ENCODE data around the gene SH3GL2.

Gene SH3GL2

DNA sequence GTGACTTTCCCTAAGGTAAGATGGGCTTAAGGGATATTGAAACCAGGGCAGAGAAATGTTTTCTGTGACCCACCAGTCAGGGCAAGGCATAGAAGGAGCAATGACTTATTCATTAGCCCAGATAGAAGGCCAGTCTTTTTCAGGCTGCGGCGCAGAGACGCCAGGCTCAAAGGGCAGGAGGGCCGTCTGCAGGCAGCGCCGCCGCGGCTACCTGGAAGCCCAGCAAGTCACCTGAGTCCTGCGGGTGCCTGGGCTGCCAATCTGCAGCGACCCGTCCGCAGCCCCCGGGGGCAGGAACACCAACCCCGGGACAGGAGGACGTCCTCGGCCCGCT lies 322 bp upstream of the SH3GL2 start:
- H3K27me3 ChIP-seq: peaks cover 0 to 45% of the 10 kb centered on the region in 2 donors
- no peaks in the 10 kb centered on the region for H3K36me3 ChIP-seq
- H3K9me3 ChIP-seq: no peaks in the 10 kb centered on the region
- TF ChIP-seq, protein P1, sequence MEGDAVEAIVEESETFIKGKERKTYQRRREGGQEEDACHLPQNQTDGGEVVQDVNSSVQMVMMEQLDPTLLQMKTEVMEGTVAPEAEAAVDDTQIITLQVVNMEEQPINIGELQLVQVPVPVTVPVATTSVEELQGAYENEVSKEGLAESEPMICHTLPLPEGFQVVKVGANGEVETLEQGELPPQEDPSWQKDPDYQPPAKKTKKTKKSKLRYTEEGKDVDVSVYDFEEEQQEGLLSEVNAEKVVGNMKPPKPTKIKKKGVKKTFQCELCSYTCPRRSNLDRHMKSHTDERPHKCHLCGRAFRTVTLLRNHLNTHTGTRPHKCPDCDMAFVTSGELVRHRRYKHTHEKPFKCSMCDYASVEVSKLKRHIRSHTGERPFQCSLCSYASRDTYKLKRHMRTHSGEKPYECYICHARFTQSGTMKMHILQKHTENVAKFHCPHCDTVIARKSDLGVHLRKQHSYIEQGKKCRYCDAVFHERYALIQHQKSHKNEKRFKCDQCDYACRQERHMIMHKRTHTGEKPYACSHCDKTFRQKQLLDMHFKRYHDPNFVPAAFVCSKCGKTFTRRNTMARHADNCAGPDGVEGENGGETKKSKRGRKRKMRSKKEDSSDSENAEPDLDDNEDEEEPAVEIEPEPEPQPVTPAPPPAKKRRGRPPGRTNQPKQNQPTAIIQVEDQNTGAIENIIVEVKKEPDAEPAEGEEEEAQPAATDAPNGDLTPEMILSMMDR (IDR thresholded peaks at IDR 0.05): no peak
- peak overlapping the region; percentile 38 to 56 for H3K4me3 ChIP-seq
- no peak for DNase-seq
- no peak overlapping the region for H3K27ac ChIP-seq
- H3K4me1 ChIP-seq: peaks cover 0 to 17% (median 13%) of the 10 kb centered on the region in 4 donors
- intact Hi-C loops (cut with DNase I; ENCODE audit: low total_unique reads): no loop called here

- Histone ChIP-seq H3K27ac (no peak overlapping the region), H3K27me3 (peaks cover 0 to 45% of the 10 kb centered on the region in 2 donors), H3K9me3 (no peaks in the 10 kb centered on the region), H3K36me3 (no peaks in the 10 kb centered on the region), H3K4me1 (peaks cover 0 to 17% (median 13%) of the 10 kb centered on the region in 4 donors), H3K4me3 (no peak overlapping the region)
- TF ChIP-seq, protein P1 (IDR thresholded peaks at IDR 0.05): no peak
- DNase-seq: no peak
- intact Hi-C loops (cut with DNase I; ENCODE audit: low total_unique reads): no loop called here
These were observed 1.3 kb downstream of the SH3GL2 start for GRCh38 chr9:17580119-17580518.

GRCh38 chr9:17587113-17587512 lies 8.2 kb downstream of the SH3GL2 start:
- H3K27ac ChIP-seq: no peak overlapping the region
- TF ChIP-seq, protein P1 (IDR thresholded peaks at IDR 0.05): no peak
- no peaks in the 10 kb centered on the region for H3K36me3 ChIP-seq
- DNase-seq: no peak
- no peaks in the 10 kb centered on the region for H3K4me1 ChIP-seq
- H3K27me3 ChIP-seq: no peaks in the 10 kb centered on the region
- no peak overlapping the region for H3K4me3 ChIP-seq
- intact Hi-C loops (cut with DNase I; ENCODE audit: low total_unique reads): no loop called here
- no peaks in the 10 kb centered on the region for H3K9me3 ChIP-seq

DNA sequence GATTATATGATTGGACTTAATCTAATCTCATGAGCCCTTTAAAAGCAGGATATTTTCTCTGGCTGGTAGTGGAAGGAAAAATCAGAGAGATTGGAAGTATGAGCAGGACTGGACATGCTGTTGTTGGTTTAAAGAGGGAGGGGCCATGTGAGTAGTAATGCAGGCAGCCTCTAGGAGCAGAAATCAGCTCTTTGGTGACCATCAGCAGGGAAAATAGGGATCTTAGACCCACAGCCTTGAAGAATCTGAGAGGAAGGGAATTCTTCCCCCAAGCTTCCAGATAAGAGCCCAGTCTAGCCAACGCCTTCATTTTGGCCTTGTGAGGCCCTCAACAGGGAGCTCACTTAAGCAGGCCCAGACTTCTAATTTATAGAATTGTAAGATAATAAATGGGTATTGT lies 9.5 kb downstream of the SH3GL2 start:
- no peaks in the 10 kb centered on the region for H3K4me1 ChIP-seq
- no peak overlapping the region for H3K4me3 ChIP-seq
- TF ChIP-seq, protein P1 (IDR thresholded peaks at IDR 0.05): no peak
- H3K27me3 ChIP-seq: no peaks in the 10 kb centered on the region
- intact Hi-C loops (cut with DNase I; ENCODE audit: low total_unique reads): no loop called here
- no peak for DNase-seq
- no peaks in the 10 kb centered on the region for H3K9me3 ChIP-seq
- no peak overlapping the region for H3K27ac ChIP-seq
- no peaks in the 10 kb centered on the region for H3K36me3 ChIP-seq

DNA sequence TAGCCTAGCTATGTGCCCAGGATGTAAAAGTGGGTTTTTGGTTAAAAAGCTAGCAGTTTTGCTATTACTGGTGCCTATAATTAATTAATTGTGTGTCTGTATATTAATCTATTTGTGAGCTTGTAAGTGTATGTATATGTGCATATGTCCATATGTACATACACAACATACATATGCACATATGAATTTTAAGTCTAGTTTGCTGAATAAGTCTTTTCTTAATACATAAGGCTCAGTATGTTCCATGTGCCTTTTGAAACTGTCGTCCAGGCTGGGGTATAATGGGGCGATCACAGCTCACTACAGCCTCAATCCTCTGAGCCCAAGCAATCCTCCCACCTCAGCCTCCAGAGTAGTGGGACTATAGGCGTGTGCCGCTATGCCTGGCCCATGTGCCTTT lies 10.1 kb downstream of the SH3GL2 start:
- Histone ChIP-seq H3K4me3 (no peak overlapping the region), H3K4me1 (no peaks in the 10 kb centered on the region), H3K27me3 (no peaks in the 10 kb centered on the region), H3K9me3 (no peaks in the 10 kb centered on the region), H3K27ac (no peak overlapping the region), H3K36me3 (no peaks in the 10 kb centered on the region)
- intact Hi-C loops (cut with DNase I; ENCODE audit: low total_unique reads): no loop called here
- TF ChIP-seq, protein P1 (IDR thresholded peaks at IDR 0.05): no peak
- DNase-seq: no peak

DNA sequence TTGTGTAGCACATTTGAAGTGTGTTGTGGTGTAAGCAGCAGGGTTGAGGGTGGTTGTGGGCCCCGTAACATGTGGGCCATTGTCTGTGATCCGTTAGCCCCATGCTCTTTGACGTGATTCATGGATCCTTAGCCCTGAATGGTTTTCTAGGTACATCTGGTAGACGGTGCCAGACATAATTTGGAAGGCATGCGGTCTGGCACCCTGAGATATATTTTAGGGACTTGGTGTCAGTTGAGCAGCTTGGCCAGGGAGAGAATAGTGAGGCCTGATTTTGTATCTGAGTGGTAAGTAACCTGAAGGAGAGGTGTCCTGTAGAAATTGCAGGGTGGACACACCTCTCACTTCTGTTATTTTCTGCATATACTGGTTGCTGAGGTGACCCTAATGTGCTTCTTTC lies 10.9 kb downstream of the SH3GL2 start:
- intact Hi-C loops (cut with DNase I; ENCODE audit: low total_unique reads): no loop called here
- Histone ChIP-seq H3K4me1 (no peaks in the 10 kb centered on the region), H3K27me3 (no peaks in the 10 kb centered on the region), H3K9me3 (no peaks in the 10 kb centered on the region), H3K27ac (no peak overlapping the region), H3K36me3 (no peaks in the 10 kb centered on the region), H3K4me3 (no peak overlapping the region)
- no peak for DNase-seq
- TF ChIP-seq, protein P1 (IDR thresholded peaks at IDR 0.05): no peak
